ENCODE results near the gene GPATCH2L. TPM values are rescaled to one million over a fixed set of nuclear protein-coding genes. Genes with fewer than 3 reads are reported as not detected.

Gene GPATCH2L
- 10 to 100 TPM; 54.0 to 58.2 TPM for total RNA-seq

GRCh38 chr14:76151398-76152332 lies at the start of gene GPATCH2L:
Gene GPATCH2L (plus strand): TSS chr14:76151922. CDS start chr14:76154364, 2,442 bp downstream.
- Mint-ChIP-seq H3K27me3 (no peaks in the 10 kb centered on the region), H3K36me3 (ENCODE audit: low read depth) (peaks cover 27% of the 10 kb centered on the region), H3K9me3 (peaks cover 6% of the 10 kb centered on the region), H3K4me3 (peak within 1 kb of the TSS; percentile 91), H3K4me1 (ENCODE audit: low read depth) (peaks cover 45% of the 10 kb centered on the region), H3K27ac (peak within 1 kb of the TSS; percentile 97)
- DNase-seq (peak; percentile 98), ATAC-seq (peak; percentile 92)
- ChIA-PET POLR2A (interaction anchor here (0.7 to 1.4 kb wide), 3 partner anchors 13 to 46 kb away, joined by 3 read pairs; no protein-coding TSS in a partner anchor), CTCF (interaction anchor here (0.6 to 2.0 kb wide), 2 partner anchors 20 to 101 kb away, joined by 3 to 8 read pairs; no protein-coding TSS in a partner anchor)
- intact Hi-C loops (cut with micrococcal nuclease) = no loop called here
- TF ChIP-seq, protein P1, sequence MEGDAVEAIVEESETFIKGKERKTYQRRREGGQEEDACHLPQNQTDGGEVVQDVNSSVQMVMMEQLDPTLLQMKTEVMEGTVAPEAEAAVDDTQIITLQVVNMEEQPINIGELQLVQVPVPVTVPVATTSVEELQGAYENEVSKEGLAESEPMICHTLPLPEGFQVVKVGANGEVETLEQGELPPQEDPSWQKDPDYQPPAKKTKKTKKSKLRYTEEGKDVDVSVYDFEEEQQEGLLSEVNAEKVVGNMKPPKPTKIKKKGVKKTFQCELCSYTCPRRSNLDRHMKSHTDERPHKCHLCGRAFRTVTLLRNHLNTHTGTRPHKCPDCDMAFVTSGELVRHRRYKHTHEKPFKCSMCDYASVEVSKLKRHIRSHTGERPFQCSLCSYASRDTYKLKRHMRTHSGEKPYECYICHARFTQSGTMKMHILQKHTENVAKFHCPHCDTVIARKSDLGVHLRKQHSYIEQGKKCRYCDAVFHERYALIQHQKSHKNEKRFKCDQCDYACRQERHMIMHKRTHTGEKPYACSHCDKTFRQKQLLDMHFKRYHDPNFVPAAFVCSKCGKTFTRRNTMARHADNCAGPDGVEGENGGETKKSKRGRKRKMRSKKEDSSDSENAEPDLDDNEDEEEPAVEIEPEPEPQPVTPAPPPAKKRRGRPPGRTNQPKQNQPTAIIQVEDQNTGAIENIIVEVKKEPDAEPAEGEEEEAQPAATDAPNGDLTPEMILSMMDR (IDR thresholded peaks at IDR 0.05) = no peak

GRCh38 chr14:76104802-76105355 lies 46.8 kb upstream of the GPATCH2L start:
- Mint-ChIP-seq H3K4me3 (no peak overlapping the region), H3K27ac (no peak overlapping the region), H3K27me3 (peaks cover 5% of the 10 kb centered on the region), H3K9me3 (peaks cover 5% of the 10 kb centered on the region), H3K4me1 (ENCODE audit: low read depth) (no peaks in the 10 kb centered on the region), H3K36me3 (ENCODE audit: low read depth) (no peaks in the 10 kb centered on the region)
- CTCF ChIA-PET = no interaction called here
- ATAC-seq (no peak), DNase-seq (no peak)
- TF ChIP-seq, protein P1 (IDR thresholded peaks at IDR 0.05) = no peak
- POLR2A ChIA-PET = no interaction called here
- intact Hi-C loops (cut with micrococcal nuclease) = no loop called here

DNA sequence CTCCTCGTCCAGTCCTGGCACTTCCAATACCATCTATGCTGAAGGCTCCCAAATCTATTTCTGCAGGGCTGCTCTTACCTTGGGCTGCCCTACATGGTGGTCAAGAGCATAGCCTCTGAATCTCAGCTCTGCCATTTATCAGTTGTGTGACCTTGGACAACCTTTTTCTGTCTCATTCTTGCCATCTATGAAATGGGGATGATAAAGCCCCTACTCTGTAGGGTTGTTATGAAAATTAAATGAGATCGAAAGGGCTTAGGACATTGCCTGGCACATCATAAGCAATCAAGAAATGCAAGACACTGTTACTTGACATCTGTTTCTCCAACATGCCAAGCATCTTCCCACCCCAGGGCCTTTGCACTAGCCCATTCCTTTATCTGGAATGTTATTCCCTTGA lies 45.5 kb upstream of the GPATCH2L start:
- H3K36me3 Mint-ChIP-seq (ENCODE audit: low read depth) = no peaks in the 10 kb centered on the region
- no peak overlapping the region for H3K4me3 Mint-ChIP-seq
- intact Hi-C loops (cut with micrococcal nuclease) = no loop called here
- H3K9me3 Mint-ChIP-seq = peaks cover 5% of the 10 kb centered on the region
- H3K27me3 Mint-ChIP-seq = peaks cover 5% of the 10 kb centered on the region
- TF ChIP-seq, protein P1 (IDR thresholded peaks at IDR 0.05) = no peak
- no peak overlapping the region for H3K27ac Mint-ChIP-seq
- ATAC-seq = no peak
- POLR2A ChIA-PET = no interaction called here
- no peaks in the 10 kb centered on the region for H3K4me1 Mint-ChIP-seq (ENCODE audit: low read depth)
- DNase-seq = no peak
- CTCF ChIA-PET = no interaction called here

DNA sequence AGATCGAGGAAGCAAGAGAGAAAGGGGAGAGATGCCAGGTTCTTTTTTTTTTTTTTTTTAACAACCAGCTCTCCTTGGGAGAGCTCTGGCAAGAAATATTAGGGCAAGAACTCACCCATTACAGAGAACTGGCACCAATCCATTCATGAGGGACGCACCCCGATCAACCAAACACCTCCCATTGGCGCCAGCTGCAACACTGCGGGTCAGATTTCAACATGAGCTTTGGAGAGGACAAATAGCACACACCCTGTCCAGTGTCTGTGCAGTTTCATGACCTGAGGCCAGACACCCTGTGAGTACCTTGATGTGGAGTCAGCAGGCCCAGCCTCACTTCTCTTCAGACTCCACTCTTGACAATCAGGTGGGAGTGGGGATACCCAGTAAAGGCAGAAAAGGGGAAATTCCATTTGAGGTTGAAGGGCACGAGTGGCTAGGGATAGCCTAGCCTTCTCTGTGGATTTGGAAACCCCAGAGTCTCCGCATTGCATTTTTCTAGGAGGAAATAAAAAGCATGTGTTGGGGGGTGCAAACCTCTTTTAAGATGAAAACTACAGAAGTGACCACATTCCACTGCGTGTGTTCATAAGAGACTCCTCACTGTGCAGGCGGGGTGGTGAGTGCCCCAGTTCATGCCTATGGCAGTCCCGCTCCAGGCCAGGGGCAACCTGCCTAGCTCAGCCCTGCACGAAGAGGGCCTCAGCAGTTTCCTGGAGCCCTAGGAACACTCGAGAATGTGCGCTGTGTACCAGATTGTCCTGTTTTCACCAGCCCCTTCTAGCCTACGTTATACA lies 42.4 kb upstream of the GPATCH2L start:
- POLR2A ChIA-PET = no interaction called here
- DNase-seq (no peak), ATAC-seq (no peak)
- no peak overlapping the region for H3K27ac Mint-ChIP-seq
- peaks cover 5% of the 10 kb centered on the region for H3K9me3 Mint-ChIP-seq
- CTCF ChIA-PET = no interaction called here
- H3K27me3 Mint-ChIP-seq = peaks cover 12% of the 10 kb centered on the region
- no peak overlapping the region for H3K4me3 Mint-ChIP-seq
- TF ChIP-seq, protein P1 (IDR thresholded peaks at IDR 0.05) = no peak
- no peaks in the 10 kb centered on the region for H3K36me3 Mint-ChIP-seq (ENCODE audit: low read depth)
- intact Hi-C loops (cut with micrococcal nuclease) = no loop called here
- no peaks in the 10 kb centered on the region for H3K4me1 Mint-ChIP-seq (ENCODE audit: low read depth)
